OCI-LY7 (cell line): ENCODE results near the gene FBXW8.

ENCODE experiments used
- EZH2phosphoT487 ChIP-seq: fragments of 200-600 bp; sonication (generic); IDR thresholded peaks from 2 replicates; pipeline ENCODE4 v1.6.1; 2018; ENCODE audit warnings: low read depth, borderline replicate concordance, mild to moderate bottlenecking, mixed run types, antibody characterized with exemption, low read length, moderate library complexity, mixed read lengths
- TF ChIP-seq, protein P1 (sequence below): fragments of 200-600 bp; sonication (generic); conservative IDR thresholded peaks from 2 replicates; pipeline ENCODE4 v1.5.1; 2014; ENCODE audit warnings: mild to moderate bottlenecking, antibody characterized with exemption, low read length, moderate library complexity, mixed read lengths

DNA sequence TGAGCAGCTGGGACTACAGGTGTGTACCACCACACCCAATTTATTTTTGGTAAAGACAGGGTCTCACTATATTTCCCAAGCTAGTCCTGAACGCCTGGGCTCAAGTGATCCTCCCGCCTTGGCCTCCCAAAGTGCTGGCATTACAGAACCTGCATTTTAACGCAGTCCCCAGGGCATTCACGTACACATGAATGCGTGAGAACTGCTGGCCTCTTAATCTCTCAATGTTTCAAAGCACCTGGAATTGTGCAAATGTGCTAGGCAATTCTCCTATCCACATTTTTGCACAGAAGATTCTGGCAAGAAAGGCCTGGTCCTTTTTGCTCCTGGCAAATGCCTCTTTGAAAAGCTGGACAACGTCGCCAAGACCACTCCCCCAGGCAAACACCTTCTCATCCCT is 153.3 kb downstream of the FBXW8 start:
- TF ChIP-seq, protein P1, sequence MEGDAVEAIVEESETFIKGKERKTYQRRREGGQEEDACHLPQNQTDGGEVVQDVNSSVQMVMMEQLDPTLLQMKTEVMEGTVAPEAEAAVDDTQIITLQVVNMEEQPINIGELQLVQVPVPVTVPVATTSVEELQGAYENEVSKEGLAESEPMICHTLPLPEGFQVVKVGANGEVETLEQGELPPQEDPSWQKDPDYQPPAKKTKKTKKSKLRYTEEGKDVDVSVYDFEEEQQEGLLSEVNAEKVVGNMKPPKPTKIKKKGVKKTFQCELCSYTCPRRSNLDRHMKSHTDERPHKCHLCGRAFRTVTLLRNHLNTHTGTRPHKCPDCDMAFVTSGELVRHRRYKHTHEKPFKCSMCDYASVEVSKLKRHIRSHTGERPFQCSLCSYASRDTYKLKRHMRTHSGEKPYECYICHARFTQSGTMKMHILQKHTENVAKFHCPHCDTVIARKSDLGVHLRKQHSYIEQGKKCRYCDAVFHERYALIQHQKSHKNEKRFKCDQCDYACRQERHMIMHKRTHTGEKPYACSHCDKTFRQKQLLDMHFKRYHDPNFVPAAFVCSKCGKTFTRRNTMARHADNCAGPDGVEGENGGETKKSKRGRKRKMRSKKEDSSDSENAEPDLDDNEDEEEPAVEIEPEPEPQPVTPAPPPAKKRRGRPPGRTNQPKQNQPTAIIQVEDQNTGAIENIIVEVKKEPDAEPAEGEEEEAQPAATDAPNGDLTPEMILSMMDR: no peak
- no peak for TF ChIP-seq EZH2phosphoT487
